Inferior parietal cortex (tissue), 1 donor: ENCODE results near the gene DOCK4.

Source experiments
- DNase-seq: peaks from one replicate; pipeline ENCODE4 v3.0.0-alpha.2; 2016; ENCODE audit errors: extremely low spot score

DOCK4 gene

DNA sequence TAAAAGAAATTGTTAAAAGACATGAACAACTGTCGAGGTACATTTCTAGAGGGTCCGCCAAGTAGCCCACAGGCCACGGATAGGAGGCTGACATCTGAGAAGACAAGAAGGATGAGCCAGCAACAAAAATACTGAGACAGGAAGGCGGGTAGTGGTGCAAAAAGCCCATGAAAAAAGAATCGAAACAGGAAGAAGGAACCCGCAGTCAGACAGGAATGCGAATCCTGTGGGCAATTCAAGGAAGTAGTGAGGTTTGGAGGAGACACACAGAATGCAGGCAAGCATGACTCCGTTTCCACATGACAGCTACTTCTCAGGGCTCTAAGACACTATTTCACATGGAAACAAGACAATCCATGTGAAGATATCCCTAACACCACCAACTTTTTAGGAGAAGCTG is 125.2 kb downstream of the DOCK4 start:
- DNase-seq = no peak

DNA sequence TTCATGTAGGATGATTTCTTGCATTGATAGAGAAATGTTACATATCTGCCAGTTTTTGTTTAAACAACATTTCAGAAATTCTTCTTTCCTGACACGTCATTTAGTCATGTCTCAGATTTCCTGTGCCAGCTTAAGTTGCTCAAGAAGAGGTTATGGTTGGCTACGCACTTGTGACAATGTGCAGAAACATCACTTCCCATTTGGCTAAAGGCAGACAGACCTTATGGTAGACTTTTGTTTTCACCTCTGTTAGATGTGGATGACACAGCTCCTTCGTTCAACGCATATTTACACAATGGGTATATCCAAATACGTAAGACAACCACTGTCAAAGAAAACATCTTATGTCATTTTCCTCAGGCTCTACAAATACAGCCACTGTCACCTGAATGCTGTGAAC is 125.8 kb downstream of the DOCK4 start:
- no peak for DNase-seq

DNA sequence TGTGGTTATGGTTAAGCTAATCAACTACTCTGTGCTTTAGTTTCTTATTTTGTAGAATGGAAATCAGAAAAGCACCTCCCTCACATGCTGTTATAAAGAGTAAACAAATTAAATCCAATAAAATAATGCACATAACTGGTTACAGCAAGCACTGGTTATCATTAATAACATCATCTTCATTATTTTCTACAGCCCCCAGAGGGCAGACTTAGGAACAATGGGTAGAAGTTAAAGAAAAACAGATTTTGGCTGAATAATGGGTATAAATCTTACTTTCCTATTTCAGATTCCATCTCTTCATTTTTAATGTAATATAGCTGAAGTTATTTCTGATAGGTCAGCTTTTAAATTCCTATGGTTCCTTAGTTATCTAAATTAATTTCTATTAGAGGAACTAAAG is 126.5 kb downstream of the DOCK4 start:
- no peak for DNase-seq

DNA sequence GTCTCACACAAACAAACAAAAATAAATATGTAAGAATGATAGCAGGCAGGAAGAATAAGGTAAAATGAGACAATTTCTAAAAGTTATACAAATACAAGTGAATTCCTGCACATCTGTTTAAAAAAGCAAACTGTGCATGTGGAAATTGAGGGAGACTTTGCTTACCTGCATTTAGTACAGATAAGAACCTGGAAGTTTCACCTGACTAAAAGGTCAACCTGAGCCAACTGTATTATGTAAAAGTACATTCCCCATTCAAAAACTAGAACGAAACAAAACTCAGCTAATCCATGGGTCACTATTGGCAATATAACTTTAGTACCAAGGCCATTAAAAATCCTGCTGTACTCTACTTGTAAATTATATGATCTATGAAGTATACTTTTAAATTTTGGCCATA is 127.1 kb downstream of the DOCK4 start:
- DNase-seq = no peak

DNA sequence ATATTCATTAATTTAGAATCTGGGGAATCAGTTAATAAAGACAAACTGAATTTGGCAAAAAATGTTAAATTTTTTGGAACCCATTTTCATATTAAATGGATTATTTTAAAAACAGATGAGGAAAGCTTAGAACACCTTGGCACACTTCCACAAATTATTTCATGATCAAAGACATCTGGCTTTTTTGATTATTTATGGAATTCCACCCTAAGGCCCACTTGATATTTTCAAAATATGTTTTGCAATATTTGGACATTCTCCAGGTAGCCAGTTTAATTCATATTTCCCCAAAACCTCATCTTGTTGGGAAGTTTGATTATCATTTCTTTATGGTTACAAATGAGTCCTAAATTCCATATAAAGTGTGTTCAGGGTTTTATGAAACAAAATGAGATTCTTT is 129.9 kb downstream of the DOCK4 start:
- no peak for DNase-seq

DNA sequence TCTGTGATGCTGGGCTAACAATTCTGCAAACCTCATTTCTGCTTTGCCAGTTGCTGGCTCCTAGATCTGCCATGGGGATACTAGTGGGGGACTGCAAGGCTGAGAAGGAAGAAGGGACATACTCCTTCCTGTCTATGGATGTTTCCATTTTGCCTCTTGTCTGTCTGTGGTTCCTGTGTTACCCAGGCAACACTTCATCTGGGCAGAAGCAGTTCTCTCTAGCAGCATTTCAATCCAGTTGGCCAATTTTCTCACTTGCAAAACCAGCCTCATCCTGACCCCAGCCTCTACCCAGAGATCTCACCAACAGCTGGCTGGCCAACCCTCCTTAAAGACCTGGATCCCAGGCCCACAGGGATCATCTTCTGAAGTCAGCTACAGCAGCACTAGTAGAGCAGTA is 131.7 kb downstream of the DOCK4 start:
- DNase-seq = no peak

DNA sequence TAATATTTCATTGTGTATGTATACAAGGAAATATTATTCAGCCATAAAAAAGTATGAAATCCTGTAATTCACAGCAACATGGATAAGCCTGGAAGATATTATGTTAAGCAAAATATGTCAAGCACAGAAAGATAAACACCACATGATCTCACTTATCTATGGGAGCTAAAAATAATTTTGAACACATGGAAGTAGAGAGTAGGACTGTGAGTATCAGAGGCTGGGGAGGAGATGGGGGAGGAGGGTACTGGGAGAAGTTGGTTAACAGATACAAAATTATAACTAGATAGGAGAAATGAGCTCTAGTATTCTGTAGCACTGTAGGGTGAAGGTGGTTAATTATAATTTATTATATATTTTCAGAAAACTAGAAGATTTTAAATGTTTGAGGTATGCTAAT is 132.7 kb downstream of the DOCK4 start:
- DNase-seq = no peak

DNA sequence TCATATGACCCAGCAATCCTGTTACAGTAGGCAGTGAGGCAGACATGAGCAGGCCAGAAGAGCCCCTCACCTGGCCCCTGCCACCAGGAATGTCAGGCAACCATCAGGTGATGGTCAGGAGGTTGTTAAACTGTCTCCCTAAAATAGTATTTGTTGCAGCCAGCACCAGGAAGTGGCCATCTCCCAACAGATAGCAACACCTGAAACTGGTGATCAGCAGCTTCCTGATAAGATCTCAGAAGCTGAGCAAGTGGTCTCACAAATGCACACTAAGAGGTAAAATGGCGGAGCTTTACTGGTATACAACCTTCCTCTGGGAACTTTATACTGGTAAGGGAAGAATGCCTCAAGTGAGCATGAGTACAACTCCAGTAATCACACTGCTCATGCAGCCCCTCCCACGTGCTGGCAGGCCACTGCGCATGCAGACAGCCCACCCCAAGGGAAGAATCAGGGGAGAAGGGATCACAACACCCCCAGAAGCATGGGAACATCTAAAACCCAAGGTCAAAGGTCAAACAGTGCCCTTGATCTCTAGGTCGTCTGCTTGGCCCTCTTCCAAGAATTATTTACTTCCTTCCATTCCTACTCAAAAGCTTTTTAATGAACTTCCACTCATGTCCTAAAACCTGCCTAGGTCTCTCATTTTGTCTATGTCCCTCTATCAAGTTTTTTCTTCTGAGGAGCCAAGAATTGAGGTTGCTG is 133.5 kb downstream of the DOCK4 start:
- DNase-seq = no peak

DNA sequence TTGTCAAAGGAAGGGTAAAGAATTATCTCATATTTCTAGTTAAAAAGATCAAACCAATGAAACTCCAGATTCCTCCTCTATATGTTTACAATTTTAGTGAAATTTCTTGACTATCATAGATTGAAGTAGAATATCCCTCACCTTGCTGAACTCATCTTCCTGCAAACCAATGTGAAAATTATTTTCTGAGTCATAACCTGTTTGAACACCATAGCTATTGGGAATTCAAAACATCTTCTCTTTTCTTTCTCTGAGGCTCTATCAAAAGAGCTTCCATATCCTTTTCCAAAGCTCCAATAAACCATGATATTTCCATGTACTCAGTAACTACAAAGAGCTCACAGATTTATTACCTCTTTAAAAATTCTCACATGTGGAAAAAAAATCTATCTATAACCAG is 134.3 kb downstream of the DOCK4 start:
- no peak for DNase-seq

DNA sequence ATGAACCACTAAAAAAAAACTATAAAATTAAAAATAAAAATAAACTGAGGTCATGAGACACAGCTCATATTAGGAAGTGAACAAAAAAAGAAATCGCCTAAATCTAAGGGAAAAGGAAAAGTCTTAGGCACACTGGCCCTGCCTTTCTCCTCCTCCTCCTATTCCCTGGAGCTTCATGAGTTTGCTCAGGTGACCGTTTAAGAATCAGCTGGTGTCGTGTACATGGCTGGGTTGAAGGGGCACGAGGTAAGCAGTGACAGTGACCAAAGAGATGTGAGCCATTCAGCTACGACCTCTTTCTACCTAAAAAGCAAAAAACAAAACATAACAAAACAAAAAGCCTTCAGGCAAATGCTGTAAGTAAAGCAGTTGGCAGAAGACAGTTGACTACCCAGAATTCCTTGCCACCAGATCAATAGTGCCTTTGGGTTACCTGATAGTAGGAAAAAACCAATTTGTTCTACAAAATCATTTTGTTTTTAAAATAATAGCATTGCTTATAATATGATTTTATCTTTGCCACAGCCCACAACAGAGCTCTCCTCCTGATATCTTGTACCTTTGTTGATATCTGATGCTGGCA is 135.4 kb downstream of the DOCK4 start:
- no peak for DNase-seq

DNA sequence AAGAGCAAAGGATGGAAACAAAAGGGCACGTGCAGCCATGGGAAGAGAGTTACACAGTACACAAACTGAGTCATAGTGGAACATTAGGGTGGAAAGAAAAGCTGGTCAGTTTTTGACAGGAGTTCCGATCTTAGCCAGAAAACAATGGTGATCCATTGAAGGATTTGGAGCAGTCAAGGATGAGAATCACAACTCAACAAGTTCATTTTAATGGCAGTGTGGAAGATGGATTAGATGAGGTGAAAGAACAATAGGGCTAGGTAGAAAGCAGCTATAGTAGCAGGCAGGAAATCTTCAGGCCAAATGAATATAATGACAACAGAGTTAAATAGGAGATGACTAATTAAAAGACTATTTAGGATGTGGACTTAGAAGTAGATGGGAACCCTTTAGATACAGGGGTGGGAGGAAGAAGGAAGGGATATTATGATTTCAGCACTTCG is 136.3 kb downstream of the DOCK4 start:
- no peak for DNase-seq

DNA sequence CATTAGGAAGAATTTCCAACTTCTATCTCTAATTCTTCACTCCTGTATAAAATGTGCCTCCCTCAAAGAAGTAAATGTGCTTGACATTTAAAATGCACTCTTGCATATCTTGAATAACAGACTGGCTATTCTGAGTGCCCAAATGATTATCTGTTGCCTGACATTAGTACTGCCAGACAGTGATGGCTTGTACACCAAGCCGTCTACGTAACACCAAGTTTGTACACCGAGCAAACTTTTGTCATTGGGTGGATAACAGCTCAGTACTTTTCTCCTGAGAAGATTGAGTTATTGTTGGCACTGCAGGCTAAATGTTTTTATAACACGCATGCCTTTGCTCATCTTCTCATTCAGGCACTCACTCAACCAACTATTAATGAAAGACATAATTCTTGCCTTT is 137.2 kb downstream of the DOCK4 start:
- DNase-seq = no peak

DNA sequence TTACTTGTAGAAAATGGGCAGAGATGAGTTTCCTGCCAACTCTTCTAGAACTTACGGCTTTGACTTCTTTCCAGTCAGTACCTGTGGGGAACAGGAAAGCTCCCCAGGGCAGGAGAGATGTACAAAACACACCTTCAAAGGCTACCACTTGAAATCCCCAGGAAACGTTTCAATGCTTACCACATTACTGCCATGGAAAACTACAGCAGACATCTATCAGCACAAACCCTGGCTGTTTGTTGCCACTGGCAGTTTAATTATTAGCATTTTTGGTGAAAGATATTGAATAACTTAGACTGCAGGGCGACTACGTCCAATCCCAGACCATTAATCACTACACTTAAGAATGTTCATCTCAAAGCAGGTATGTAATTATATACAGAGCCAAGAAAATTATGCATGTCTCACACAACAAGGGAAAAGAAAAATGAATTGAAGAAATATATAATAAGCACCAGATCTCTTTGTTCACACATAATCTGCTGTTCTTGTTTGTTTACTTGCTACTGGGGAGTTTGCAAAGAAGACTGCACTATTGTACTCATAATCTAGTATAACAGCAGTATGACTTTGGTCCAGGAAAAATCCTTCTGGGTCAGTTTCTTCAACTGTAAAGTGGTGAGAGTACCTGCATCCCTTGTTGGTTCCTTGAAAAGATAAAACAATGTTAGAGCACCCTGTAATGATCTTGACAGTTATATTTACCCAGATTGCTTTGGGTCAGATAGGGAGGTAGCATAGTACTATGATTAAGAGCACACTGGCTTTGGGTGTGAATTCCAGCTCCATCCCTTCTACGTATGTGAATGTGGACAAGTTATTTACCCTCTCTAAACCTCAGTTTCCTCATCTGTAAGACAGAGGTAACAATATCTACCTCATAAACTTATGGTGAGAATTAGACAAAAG is 138.3 kb downstream of the DOCK4 start:
- no peak for DNase-seq

DNA sequence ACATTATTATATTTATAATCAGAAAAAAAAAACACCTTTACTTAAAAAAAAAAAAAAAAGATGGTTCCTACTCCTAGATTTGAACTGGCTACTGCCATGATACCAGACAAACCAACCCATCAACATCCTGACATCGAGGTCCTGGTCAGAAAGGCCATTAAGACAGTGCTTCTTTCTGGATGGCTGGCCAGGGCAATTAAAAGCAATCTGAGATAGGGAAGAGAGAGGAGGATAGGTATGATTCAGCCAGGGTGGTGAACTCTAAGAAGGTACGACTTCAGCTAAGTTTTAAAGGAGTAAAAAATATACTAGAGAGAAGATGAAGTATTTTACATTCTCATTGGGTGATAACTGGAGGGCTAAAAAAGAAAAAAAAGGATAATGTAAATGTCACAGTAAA is 139.0 kb downstream of the DOCK4 start:
- DNase-seq = no peak

DNA sequence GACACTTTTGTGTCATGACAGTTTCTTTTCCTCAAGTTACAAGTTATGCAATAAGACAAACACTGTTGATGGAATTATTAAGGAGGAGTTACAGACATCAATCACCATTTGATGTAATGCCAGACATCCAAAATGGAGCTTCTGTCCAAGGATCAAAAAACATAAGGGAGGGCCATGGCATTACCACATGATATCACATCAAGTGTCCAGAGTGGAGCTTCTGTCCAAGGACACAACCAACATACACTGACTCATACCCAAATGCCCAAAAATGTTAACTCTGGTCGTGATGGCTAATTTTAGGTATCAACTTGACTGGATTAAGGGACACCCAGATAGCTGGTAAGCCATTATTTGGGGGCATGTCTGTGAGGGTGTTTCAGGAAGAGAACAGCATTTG is 140.4 kb downstream of the DOCK4 start:
- no peak for DNase-seq

DNA sequence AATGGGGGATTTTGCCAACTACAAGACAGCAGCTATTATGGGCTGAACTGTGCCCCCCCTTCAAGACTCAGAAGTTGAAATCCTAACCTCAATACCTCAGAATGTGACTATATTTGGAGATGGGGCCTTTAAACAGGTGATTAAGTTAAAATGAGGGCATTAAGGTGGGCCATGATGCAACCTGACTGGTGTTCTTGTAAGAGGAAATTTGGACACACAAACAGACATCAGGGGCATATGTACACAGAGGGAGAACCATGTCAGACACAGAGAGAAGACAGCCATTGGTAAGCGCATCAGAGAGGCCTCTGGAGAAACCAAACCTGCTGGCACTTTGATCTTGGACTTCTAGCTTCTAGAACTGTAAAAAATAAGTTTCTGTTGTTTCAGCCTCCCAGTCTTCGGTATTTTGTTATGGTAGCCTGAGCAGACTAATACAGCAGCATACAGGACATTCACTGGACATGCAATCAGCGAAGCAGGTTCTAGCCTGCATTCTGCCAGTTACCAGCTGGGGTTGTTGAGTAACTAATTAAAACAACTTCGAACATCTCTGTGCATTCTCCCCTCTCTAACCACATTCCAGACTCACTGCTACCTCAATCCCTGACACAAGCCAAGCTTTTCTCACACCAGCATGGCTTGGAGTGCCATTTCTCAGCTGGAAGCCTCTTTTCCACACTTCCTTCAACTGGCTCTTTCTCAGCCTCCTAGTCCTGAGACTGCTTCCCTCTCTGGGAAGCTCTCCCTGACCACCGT is 141.4 kb downstream of the DOCK4 start:
- DNase-seq = no peak

DNA sequence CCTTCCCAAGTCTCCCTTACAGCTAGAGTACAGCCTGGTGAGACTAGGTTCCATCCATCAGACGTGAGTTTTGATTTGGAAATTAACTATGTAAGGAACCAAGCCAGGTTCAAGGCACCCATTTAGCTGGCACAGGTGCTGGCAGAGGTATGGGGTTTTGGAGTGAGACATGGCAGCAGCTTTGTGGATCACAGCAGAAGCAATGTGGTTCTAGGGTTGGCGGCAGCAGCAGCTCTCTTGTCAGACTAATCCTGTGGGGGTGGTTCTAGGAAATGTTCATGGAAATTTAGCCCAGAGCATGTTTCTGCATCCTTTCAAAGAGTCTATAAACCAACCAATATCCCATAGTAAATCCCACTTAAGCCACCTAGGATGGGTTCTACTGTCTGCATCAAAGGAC is 142.2 kb downstream of the DOCK4 start:
- no peak for DNase-seq

DNA sequence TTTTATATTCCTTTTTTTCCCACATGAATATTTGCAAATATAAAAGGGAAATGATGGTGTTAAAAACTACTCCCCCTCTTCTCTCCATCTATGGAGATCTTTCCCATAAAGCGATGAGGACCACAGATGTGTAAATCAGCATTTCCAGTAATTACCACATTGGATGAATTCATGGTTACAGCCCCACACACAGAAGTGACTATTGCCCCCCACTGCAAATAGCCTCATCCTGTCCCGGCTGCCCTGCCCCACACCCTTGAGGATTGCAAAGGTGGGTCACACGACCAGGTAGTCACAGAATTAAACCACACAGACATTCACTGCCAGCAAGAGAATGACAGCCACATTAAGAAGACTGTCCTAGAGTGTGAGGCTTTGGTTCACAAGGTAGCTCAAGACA is 145.1 kb downstream of the DOCK4 start:
- no peak for DNase-seq

DNA sequence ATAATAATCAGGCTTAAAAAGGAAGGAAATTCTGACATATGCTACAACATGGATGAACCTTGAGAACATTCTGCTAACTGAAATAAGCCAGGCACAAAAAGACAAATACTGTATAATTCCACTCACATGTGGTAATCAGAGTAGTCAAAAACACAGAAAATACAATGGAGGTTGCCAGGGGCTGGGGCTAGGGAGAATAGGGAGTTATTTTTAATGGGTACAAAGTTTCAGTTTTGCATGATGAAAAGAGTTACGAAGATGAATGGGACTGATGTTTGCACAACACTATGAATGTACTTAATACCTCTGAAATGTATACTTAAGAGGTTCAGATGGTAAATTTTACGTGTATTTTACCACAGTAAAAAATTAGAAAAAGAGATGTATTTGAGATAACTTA is 145.6 kb downstream of the DOCK4 start:
- DNase-seq = no peak

DNA sequence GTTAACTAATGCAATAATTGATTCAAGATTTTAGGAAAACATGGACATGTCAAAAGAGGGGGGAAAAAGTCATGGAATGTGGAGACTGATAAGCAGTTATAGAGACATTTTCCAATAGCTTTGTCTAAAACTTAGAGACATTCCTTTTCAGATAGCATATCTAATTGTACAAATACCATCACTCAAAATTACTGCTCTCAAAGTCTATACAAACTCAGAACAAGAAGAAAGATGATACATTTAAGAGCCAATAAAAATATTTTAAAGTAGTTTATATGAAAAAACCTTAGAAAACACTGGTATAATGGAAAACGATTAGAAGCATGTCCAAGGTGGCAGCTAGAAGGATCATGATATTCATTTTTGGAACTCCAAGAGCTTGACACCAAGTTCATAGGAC is 146.5 kb downstream of the DOCK4 start:
- no peak for DNase-seq

DNA sequence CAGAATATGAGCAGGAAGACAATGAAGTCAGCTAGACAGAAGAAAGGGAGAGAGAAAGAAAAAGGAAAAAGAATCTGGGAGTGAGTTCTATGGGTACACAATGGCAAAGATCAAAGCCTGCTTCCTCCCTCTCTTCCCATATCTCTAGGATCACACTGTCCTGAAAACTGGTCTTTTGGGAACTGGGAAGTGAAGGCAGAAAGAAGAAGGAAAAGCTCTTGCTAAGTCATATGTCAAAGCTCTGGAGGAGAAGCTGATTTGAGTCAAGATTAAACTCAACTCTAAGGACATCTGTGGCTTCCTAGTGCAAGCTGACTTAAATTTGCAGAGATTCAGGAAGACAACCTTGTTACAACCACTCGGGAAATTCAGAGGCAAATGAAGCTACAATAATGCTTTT is 147.5 kb downstream of the DOCK4 start:
- DNase-seq = no peak

DNA sequence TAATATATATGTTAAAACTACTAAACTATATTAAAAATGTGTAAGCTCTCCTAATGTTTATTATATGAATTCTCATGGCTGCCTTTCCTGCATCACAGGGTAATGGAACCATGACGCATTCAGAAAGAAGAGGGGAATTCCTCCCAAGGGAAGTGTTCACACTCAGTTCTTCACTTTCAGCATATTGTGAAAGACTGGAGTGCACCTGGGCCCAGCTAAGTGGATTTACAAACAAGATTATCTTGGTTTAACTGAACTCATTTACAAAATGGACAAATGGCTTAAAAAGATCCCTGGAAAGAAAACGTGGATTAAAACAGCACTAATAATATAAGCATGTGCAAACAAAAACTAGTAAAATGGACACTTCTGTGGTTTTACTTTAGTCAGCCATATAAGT is 149.8 kb downstream of the DOCK4 start:
- no peak for DNase-seq
